Testis (tissue), 2 donors: ENCODE results near the gene PCF11.

Experiments used
- CTCF ChIP-seq, 3 experiments: fragments of 450-650 bp in 2 of 3; fragments of 200-600 bp in 1 of 3; sonication (generic) in 1 of 3; IDR thresholded peaks; one replicate each; pipeline ENCODE4 v1.5.1; 2016 to 2019; ENCODE audit warnings: antibody characterized with exemption in 3 of 3, mild to moderate bottlenecking in 2 of 3, moderate library complexity in 1 of 3
- POLR2A ChIP-seq: fragments of 450-650 bp; IDR thresholded peaks from one replicate; pipeline ENCODE4 v1.6.1; 2017; ENCODE audit warnings: antibody characterized with exemption, mild to moderate bottlenecking, moderate library complexity

GRCh38 chr11:83159902-83160865 is 3.3 kb downstream of the PCF11 start:
- TF ChIP-seq CTCF (IDR thresholded peaks at IDR 0.05) (no peak), POLR2A (no peak)
